NCI-H146 (cell line): ENCODE results near the gene CD82.
"Not testable (repeated sequence)": the region's sequence is repeated elsewhere in the genome, so short reads cannot be mapped to it uniquely, and the experiment has no call there.

Experiments
- DNase-seq: peaks from one replicate; lab custom pipeline; 2025; lab: John Stamatoyannopoulos, UW

CD82 gene

GRCh38 chr11:44633641-44634040, 68.2 kb downstream of the CD82 start:
- DNase-seq: no peak

- DNase-seq: peak; percentile 78
Observed at GRCh38 chr11:44634401-44635281, 69.2 kb downstream of the CD82 start.

GRCh38 chr11:44637487-44637886, 72.0 kb downstream of the CD82 start:
- no peak for DNase-seq

GRCh38 chr11:44638032-44638431, 72.6 kb downstream of the CD82 start:
- no peak for DNase-seq

DNA sequence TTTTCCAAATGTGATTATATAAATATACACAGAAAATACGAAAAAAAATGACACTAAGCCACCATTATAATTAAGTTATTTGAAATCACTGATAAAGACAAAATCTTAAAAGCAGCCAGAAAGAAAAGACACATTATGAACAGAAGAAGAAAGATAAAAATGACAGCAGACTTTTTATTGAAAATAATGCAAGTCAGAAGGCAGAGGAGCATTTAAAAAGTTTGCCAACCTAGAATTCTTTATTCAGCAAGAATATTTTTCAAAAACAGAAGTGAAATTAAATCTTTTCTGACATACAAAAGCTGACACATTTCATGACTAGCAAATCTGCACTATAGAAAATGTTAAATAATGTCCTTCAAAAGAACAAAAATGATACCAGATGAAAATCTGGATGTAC, 77.8 kb downstream of the CD82 start:
- DNase-seq: no peak

DNA sequence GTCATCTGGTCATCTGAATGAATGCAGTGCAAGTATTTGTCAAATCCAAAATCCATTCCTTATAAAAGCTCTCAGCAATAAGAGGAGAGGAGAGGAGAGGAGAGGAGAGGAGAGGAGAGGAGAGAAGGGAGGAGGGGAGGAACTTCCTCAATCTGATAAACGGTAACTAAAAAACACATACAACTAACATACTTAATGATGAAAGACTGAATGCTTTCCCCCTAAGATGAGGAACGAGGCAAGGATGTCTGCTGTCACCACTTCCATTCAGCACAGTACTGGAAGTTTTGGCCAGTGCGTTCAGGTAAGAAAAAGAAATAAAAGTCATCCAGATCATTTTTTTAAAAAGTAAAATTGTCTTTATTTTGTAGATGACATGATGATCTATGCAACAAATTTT, 80.4 kb downstream of the CD82 start:
- no peak for DNase-seq

GRCh38 chr11:44647255-44647955, 81.9 kb downstream of the CD82 start:
- DNase-seq: not testable (repeated sequence)

- no peak for DNase-seq
Observed at GRCh38 chr11:44648109-44648508, 82.6 kb downstream of the CD82 start.

DNA sequence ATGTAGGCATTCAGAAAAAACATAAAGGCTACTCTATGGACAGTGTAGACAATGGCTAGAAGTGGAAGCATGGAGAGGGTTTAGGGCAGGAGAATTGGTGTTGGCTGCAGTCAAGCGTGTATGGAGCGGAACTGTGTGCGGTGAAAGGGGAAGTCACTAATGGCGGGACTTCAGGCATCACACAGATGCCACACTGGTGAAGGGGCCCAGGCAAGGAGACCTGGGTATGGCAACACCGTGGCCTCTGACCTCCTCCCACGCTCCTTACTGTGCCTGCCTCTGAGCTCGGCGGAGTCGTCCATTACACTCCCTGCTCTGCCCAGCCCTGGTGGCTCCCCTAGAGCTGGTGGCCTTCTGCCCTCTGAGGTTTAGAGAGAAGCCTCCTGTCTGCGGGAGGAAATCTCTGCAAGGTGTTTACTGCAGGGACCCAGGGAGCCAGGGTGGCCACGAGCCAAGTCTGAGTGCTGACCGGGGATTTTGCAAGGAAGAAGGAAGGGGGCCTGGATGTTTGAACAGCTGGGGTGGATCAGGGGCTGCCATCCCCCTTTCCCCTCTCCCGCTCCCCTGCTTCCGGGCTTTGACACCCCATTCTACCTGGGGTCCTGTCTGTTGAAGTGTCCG, 86.2 kb downstream of the CD82 start:
- no peak for DNase-seq

GRCh38 chr11:44652901-44653644, 87.6 kb downstream of the CD82 start:
- DNase-seq: no peak

DNA sequence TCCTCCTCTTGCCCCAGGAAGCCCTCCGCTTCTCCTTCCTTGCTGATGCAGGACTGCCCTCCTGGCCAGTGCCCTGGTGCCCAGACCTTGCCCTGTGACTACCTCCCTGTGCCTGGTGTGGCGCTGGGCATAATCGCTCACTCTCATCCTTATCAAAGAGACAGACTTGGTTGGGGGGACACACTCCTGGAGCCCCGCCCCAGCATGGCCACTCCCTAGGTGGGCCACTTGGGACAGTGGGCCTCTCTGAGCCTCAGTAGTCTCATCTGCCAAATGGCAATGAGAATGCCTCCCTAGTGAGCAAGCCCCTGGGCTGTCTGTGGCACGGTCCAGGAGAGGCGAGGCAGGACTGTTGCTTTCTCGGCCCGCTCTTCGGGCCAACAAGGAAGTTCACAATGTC, 88.6 kb downstream of the CD82 start:
- DNase-seq: no peak

DNA sequence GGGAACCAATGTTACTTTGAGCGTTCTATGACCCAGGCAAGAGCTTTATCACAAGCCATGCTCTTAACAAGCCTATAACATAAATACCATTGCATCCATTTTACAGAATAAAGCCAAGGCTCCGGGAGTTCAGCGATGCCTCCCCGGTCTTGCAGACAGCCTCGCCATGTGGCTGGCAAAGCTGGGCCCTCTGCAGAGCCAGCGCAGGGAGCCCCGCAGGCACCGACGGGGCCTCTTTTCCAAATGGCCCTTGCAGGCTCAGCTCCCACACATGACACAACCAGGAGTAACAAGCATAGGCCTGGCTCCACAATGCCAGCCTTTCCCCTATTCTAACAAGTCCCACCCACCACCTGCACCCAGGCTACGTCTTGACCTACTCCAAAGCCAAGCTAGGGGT, 89.1 kb downstream of the CD82 start:
- no peak for DNase-seq

- DNase-seq: no peak
Observed at GRCh38 chr11:44657836-44658505, 92.5 kb downstream of the CD82 start.

GRCh38 chr11:44658506-44658850, 93.0 kb downstream of the CD82 start:
- DNase-seq: peak; percentile 35

GRCh38 chr11:44659641-44660040, 94.2 kb downstream of the CD82 start:
- DNase-seq: no peak

- not testable (repeated sequence) for DNase-seq
Observed at GRCh38 chr11:44660535-44660934, 95.1 kb downstream of the CD82 start.

- no peak for DNase-seq
Observed at GRCh38 chr11:44661311-44661717, 95.9 kb downstream of the CD82 start.
